ENCODE measurements around the gene MTUS2. TPM values are rescaled to one million over a fixed set of nuclear protein-coding genes. Genes with fewer than 3 reads are reported as not detected.

Gene MTUS2
- total RNA-seq (2014; rRNA removed; shearing (Covaris generic)) = 0.04 and 0.17 TPM in 2 replicates

DNA sequence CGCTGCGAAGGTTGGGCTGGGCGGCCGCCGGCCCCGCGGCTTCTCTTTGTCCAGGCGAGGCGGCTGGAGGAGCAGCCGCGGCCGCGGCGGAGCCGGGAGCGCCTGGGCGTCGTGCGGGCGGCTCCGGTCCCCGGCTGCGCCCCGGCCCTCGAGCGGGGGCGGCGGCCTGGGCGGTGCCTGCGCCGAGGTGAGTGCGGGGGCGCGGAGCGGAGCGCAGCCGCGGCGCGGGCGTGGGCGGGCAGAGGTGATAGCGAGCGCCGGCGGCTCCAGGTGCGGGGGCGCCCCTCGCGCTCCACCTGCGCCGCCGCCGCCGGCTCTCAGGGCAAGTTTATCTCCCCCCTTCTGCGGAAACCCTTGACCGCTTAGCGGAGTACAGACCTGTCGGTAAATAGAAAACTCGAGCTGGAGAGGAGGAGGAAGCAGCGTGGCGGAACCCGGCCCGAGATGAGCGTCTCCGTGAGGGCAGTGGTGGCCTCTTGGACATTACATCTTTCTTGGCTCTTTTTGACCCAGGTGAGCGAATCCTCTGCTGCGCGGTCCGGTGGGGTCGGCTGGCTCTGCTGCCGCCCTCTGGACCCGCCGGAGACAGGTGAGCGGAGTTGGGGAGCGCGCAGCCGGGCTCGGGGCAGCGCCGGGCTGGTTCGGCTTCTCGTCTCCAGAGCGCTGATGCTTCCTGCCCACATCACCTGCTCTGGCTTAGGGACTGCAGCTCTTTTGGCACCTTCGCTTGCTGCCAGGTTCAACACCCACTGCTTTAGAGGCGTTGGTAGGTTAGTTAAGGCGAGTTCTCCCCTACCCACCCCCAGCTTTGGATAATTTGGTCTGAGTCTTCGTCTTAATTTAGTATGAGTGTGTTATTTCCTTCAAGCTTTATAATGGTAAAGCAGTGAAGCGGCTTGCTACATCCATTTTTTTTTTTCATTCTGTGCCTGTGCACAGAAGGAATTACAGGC is at the start of gene MTUS2:
Gene MTUS2 (plus strand): TSS at position 241 of the 953 bp plus-strand sequence.
- peak within 1 kb of the TSS; percentile 58 for H3K4me3 ChIP-seq (ENCODE audit: insufficient read depth, low read depth, low read length)
- H3K27me3 ChIP-seq (ENCODE audit: control insufficient read depth, insufficient read depth, low read length) = peaks cover 34% of the 10 kb centered on the region
- no peaks in the 10 kb centered on the region for H3K36me3 ChIP-seq (replicated peaks; ENCODE audit: control insufficient read depth, insufficient read depth, low read length)
- peak; percentile 80 for DNase-seq

GRCh38 chr13:28778308-28779215 is 41.6 kb upstream of the MTUS2 start:
- no peak overlapping the region for H3K4me3 ChIP-seq (ENCODE audit: insufficient read depth, low read depth, low read length)

GRCh38 chr13:28792992-28793391 is 27.1 kb upstream of the MTUS2 start:
- Histone ChIP-seq H3K27me3 (ENCODE audit: control insufficient read depth, insufficient read depth, low read length) (no peaks in the 10 kb centered on the region; the same call in 1 of the 2 replicates), H3K36me3 (replicated peaks; ENCODE audit: control insufficient read depth, insufficient read depth, low read length) (no peaks in the 10 kb centered on the region), H3K4me3 (ENCODE audit: insufficient read depth, low read depth, low read length) (no peak overlapping the region)
- no peak for DNase-seq

More at GRCh38 chr13:28778308-28779215, 41.6 kb upstream of the MTUS2 start:
- no peaks in the 10 kb centered on the region for H3K36me3 ChIP-seq (replicated peaks; ENCODE audit: control insufficient read depth, insufficient read depth, low read length)
- DNase-seq = no peak
- H3K27me3 ChIP-seq (ENCODE audit: control insufficient read depth, insufficient read depth, low read length) = no peaks in the 10 kb centered on the region

DNA sequence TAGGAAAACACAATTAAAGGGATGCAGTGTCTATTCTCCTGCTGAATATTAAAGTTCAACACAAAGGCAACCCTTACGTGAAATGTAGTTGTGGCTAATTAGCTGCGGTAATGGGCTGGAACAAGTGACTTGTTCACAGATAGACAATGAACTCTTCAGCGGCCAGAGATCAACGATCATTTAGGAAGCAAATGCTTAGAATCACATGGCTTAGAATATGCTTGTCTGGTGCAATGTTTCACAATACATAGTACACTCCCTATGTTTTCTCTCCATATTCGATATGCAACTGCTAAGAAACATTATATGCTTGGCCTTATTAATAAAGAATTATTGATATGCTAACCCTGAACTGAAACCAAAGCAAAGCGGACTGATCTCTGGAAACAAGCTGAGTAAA is 25.7 kb upstream of the MTUS2 start:
- Histone ChIP-seq H3K36me3 (replicated peaks; ENCODE audit: control insufficient read depth, insufficient read depth, low read length) (no peaks in the 10 kb centered on the region), H3K4me3 (ENCODE audit: insufficient read depth, low read depth, low read length) (no peak overlapping the region), H3K27me3 (ENCODE audit: control insufficient read depth, insufficient read depth, low read length) (no peaks in the 10 kb centered on the region; the same call in 1 of the 2 replicates)
- DNase-seq = no peak

GRCh38 chr13:28796938-28797257 is 23.2 kb upstream of the MTUS2 start:
- Histone ChIP-seq H3K36me3 (replicated peaks; ENCODE audit: control insufficient read depth, insufficient read depth, low read length) (no peaks in the 10 kb centered on the region), H3K4me3 (ENCODE audit: insufficient read depth, low read depth, low read length) (no peak overlapping the region), H3K27me3 (ENCODE audit: control insufficient read depth, insufficient read depth, low read length) (no peaks in the 10 kb centered on the region; the same call in 1 of the 2 replicates)
- DNase-seq = no peak

GRCh38 chr13:28805193-28805819 is 14.8 kb upstream of the MTUS2 start:
- peak; percentile 66 for DNase-seq
- Histone ChIP-seq H3K27me3 (ENCODE audit: control insufficient read depth, insufficient read depth, low read length) (no peaks in the 10 kb centered on the region), H3K36me3 (replicated peaks; ENCODE audit: control insufficient read depth, insufficient read depth, low read length) (no peaks in the 10 kb centered on the region)

DNA sequence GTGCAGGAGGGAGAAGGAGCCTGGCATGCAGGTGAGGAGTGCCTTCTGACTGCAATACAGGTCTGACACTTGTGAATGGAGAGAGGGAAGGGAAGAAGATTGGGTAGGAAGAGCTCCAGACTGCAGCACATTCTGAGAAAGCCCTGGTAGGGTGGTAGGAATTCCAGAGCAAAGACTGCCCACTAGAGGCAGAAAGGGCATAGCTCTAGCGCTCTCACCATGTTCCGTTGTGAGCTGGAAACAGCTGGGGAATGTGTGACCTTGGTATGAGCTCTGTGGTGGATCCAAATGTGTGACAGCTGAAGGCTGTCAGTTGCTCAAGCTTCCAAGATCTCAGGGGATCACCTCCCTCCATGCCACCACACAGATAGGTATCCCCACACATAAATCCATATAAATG is 2.9 kb upstream of the MTUS2 start:
- H3K27me3 ChIP-seq (ENCODE audit: control insufficient read depth, insufficient read depth, low read length) = peaks cover 31% of the 10 kb centered on the region
- DNase-seq = peak; percentile 53

More at GRCh38 chr13:28805193-28805819, 14.8 kb upstream of the MTUS2 start:
- no peak overlapping the region for H3K4me3 ChIP-seq (ENCODE audit: insufficient read depth, low read depth, low read length)

GRCh38 chr13:28819046-28819730 is 951 bp upstream of the MTUS2 start:
- Histone ChIP-seq H3K36me3 (replicated peaks; ENCODE audit: control insufficient read depth, insufficient read depth, low read length) (no peaks in the 10 kb centered on the region), H3K27me3 (ENCODE audit: control insufficient read depth, insufficient read depth, low read length) (peaks cover 34% of the 10 kb centered on the region), H3K4me3 (ENCODE audit: insufficient read depth, low read depth, low read length) (peak overlapping the region; percentile 47)
- peak; percentile 19 for DNase-seq

More for the DNA sequence above, 2.9 kb upstream of the MTUS2 start:
- no peaks in the 10 kb centered on the region for H3K36me3 ChIP-seq (replicated peaks; ENCODE audit: control insufficient read depth, insufficient read depth, low read length)
- no peak overlapping the region for H3K4me3 ChIP-seq (ENCODE audit: insufficient read depth, low read depth, low read length)

- Histone ChIP-seq H3K4me3 (ENCODE audit: insufficient read depth, low read depth, low read length) (peak overlapping the region; percentile 58), H3K27me3 (ENCODE audit: control insufficient read depth, insufficient read depth, low read length) (peaks cover 34% of the 10 kb centered on the region), H3K36me3 (replicated peaks; ENCODE audit: control insufficient read depth, insufficient read depth, low read length) (no peaks in the 10 kb centered on the region)
- peak; percentile 96 for DNase-seq
These were observed 422 bp upstream of the MTUS2 start for GRCh38 chr13:28819735-28820098.

DNA sequence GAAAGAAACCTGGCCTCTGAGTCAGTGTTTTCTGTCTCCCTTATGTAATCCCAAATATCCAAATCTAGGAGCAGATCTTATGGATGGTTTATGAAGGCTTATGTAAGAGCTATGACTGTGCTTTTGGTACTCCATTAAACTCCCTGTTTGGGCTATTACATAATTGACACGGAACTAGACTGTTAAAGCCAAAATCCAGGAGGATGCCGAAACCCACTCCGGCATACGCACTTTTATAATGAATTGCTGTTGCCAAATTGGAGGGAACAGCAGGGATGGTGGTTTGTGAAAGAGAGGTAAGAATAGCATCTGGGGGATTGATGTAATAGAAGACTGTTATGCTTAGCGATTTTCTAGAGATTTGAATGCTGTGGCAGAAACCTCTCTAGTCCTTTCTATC is 2.0 kb downstream of the MTUS2 start:
- H3K27me3 ChIP-seq (ENCODE audit: control insufficient read depth, insufficient read depth, low read length) = peaks cover 34% of the 10 kb centered on the region
- no peaks in the 10 kb centered on the region for H3K36me3 ChIP-seq (replicated peaks; ENCODE audit: control insufficient read depth, insufficient read depth, low read length)
- DNase-seq = no peak
- H3K4me3 ChIP-seq (ENCODE audit: insufficient read depth, low read depth, low read length) = no peak overlapping the region

GRCh38 chr13:28822801-28823200 is 2.7 kb downstream of the MTUS2 start:
- peaks cover 33% of the 10 kb centered on the region for H3K27me3 ChIP-seq (ENCODE audit: control insufficient read depth, insufficient read depth, low read length)
- H3K4me3 ChIP-seq (ENCODE audit: insufficient read depth, low read depth, low read length) = no peak overlapping the region
- no peaks in the 10 kb centered on the region for H3K36me3 ChIP-seq (replicated peaks; ENCODE audit: control insufficient read depth, insufficient read depth, low read length)
- DNase-seq = no peak

GRCh38 chr13:28825379-28825778 is 5.2 kb downstream of the MTUS2 start:
- Histone ChIP-seq H3K4me3 (ENCODE audit: insufficient read depth, low read depth, low read length) (no peak overlapping the region), H3K36me3 (replicated peaks; ENCODE audit: control insufficient read depth, insufficient read depth, low read length) (no peaks in the 10 kb centered on the region), H3K27me3 (ENCODE audit: control insufficient read depth, insufficient read depth, low read length) (peaks cover 18% of the 10 kb centered on the region)
- no peak for DNase-seq

- Histone ChIP-seq H3K4me3 (ENCODE audit: insufficient read depth, low read depth, low read length) (no peak overlapping the region), H3K27me3 (ENCODE audit: control insufficient read depth, insufficient read depth, low read length) (peaks cover 8% of the 10 kb centered on the region), H3K36me3 (replicated peaks; ENCODE audit: control insufficient read depth, insufficient read depth, low read length) (no peaks in the 10 kb centered on the region)
- DNase-seq = no peak
These were observed 6.2 kb downstream of the MTUS2 start for GRCh38 chr13:28826368-28826767.

GRCh38 chr13:28830580-28830979 is 10.4 kb downstream of the MTUS2 start:
- no peaks in the 10 kb centered on the region for H3K36me3 ChIP-seq (replicated peaks; ENCODE audit: control insufficient read depth, insufficient read depth, low read length)
- no peak for DNase-seq
- H3K4me3 ChIP-seq (ENCODE audit: insufficient read depth, low read depth, low read length) = no peak overlapping the region
- H3K27me3 ChIP-seq (ENCODE audit: control insufficient read depth, insufficient read depth, low read length) = no peaks in the 10 kb centered on the region

Measured in H7 (cell line).